SU-DHL-6 (cell line): ENCODE results near the gene TMEM239.

Experiments
- H2AFZ ChIP-seq: fragments of 200-600 bp; sonication (generic); 2 replicates; pipeline ENCODE4 v1.6.1; 2014; ENCODE audit warnings: low read depth, mild to moderate bottlenecking, moderate library complexity, mixed read lengths, antibody characterized with exemption, low read length; ENCODE audit not compliant: severe bottlenecking
- H3F3A ChIP-seq: fragments of 200-600 bp; shearing (Covaris generic); 2 replicates; pipeline ENCODE4 v1.6.0; 2016; ENCODE audit warnings: antibody characterized with exemption, mild to moderate bottlenecking; ENCODE audit not compliant: insufficient read depth
- H3K27ac ChIP-seq: fragments of 200-600 bp; sonication (generic); 2 replicates; pipeline ENCODE4 v1.5.1; 2016; ENCODE audit warnings: low read depth, mild to moderate bottlenecking, low read length, moderate library complexity, mixed read lengths
- H3K27me3 ChIP-seq: fragments of 200-600 bp; sonication (generic), shearing (Covaris generic); 2 replicates; pipeline ENCODE4 v1.6.0; 2014; ENCODE audit warnings: mild to moderate bottlenecking, low read length
- H3K36me3 ChIP-seq: fragments of 200-600 bp; sonication (generic); 2 replicates; pipeline ENCODE4 v1.6.1; 2014; ENCODE audit warnings: mild to moderate bottlenecking, low read length, mixed read lengths
- H3K4me2 ChIP-seq: fragments of 300-600, 200-600 bp; shearing (Covaris generic), sonication (generic); 2 replicates; pipeline ENCODE4 v1.6.0; 2014; ENCODE audit warnings: low read length, low read depth, mild to moderate bottlenecking; ENCODE audit not compliant: poor library complexity, severe bottlenecking
- H3K4me3 ChIP-seq: fragments of 200-600 bp; sonication (generic); 2 replicates; pipeline ENCODE4 v1.5.1; 2014; ENCODE audit warnings: antibody characterized with exemption, low read length, mild to moderate bottlenecking, mixed read lengths; ENCODE audit not compliant: insufficient read depth, poor library complexity, severe bottlenecking
- H3K79me2 ChIP-seq: fragments of 200-600 bp; sonication (generic); 2 replicates; pipeline ENCODE4 v1.6.1; 2014; ENCODE audit warnings: mild to moderate bottlenecking, low read length, moderate library complexity; ENCODE audit not compliant: insufficient read depth
- H3K9ac ChIP-seq: fragments of 200-600 bp; sonication (generic); 2 replicates; pipeline ENCODE4 v1.7.0; 2014; ENCODE audit warnings: mild to moderate bottlenecking, low read length
- H3K9me2 ChIP-seq: fragments of 200-600 bp; sonication (generic); replicated peaks from 2 replicates; pipeline ENCODE4 v1.6.1; 2014; ENCODE audit warnings: low read length; ENCODE audit not compliant: insufficient read depth
- H3K9me3 ChIP-seq: fragments of 200-600 bp; sonication (generic); 2 replicates; pipeline ENCODE4 v1.6.1; 2014; ENCODE audit warnings: low read length, mixed read lengths; ENCODE audit not compliant: insufficient read depth
- H4K20me1 ChIP-seq: fragments of 200-600 bp; sonication (generic); 2 replicates; pipeline ENCODE4 v1.6.1; 2014; ENCODE audit warnings: low read depth, mild to moderate bottlenecking, antibody characterized with exemption, low read length, moderate library complexity, mixed read lengths
- CTCF ChIP-seq: fragments of 200-600 bp; sonication (generic); IDR thresholded peaks from one replicate; pipeline ENCODE4 v1.5.1; 2017; ENCODE audit warnings: antibody characterized with exemption, mild to moderate bottlenecking, low read length, moderate library complexity; ENCODE audit not compliant: insufficient read depth, poor library complexity, severe bottlenecking
- EZH2phosphoT487 ChIP-seq: fragments of 200-600 bp; sonication (generic), shearing (Covaris generic); conservative IDR thresholded peaks from 2 replicates; pipeline ENCODE4 v1.6.1; 2018; ENCODE audit warnings: mild to moderate bottlenecking, antibody characterized with exemption, low read length, moderate library complexity, mixed read lengths

Gene TMEM239

GRCh38 chr20:2836035-2836434 lies 19.9 kb downstream of the TMEM239 start:
- H3K4me2 ChIP-seq = no peak overlapping the region
- H3K27ac ChIP-seq = no peak overlapping the region
- H4K20me1 ChIP-seq = no peaks in the 10 kb centered on the region
- no peaks in the 10 kb centered on the region for H3F3A ChIP-seq
- no peaks in the 10 kb centered on the region for H3K9me2 ChIP-seq
- H3K9ac ChIP-seq = no peak overlapping the region
- H3K79me2 ChIP-seq = no peaks in the 10 kb centered on the region
- H3K27me3 ChIP-seq = no peaks in the 10 kb centered on the region
- no peaks in the 10 kb centered on the region for H3K36me3 ChIP-seq
- no peaks in the 10 kb centered on the region for H3K9me3 ChIP-seq
- TF ChIP-seq EZH2phosphoT487 = no peak
- no peak for TF ChIP-seq CTCF
- no peak overlapping the region for H3K4me3 ChIP-seq
- no peak overlapping the region for H2AFZ ChIP-seq

- Histone ChIP-seq H3K9ac (no peak overlapping the region), H3K79me2 (peaks cover 4% of the 10 kb centered on the region; the same call in 1 of the 2 replicates), H3F3A (no peaks in the 10 kb centered on the region), H2AFZ (no peak overlapping the region), H3K9me3 (no peaks in the 10 kb centered on the region), H4K20me1 (no peaks in the 10 kb centered on the region), H3K27ac (no peak overlapping the region), H3K36me3 (no peaks in the 10 kb centered on the region), H3K27me3 (no peaks in the 10 kb centered on the region), H3K4me3 (no peak overlapping the region), H3K4me2 (no peak overlapping the region), H3K9me2 (no peaks in the 10 kb centered on the region)
- TF ChIP-seq EZH2phosphoT487 = no peak
- TF ChIP-seq CTCF = no peak
Observed at GRCh38 chr20:2837221-2837960, 21.2 kb downstream of the TMEM239 start.

GRCh38 chr20:2838170-2838797 lies 22.1 kb downstream of the TMEM239 start:
- Histone ChIP-seq H3K79me2 (peaks cover 4% of the 10 kb centered on the region; the same call in 1 of the 2 replicates), H2AFZ (no peak overlapping the region), H3K27me3 (no peaks in the 10 kb centered on the region), H3K4me2 (no peak overlapping the region), H3K9me2 (no peaks in the 10 kb centered on the region), H3K4me3 (no peak overlapping the region), H3K36me3 (no peaks in the 10 kb centered on the region), H3K9ac (no peak overlapping the region), H3K9me3 (no peaks in the 10 kb centered on the region), H3F3A (no peaks in the 10 kb centered on the region), H3K27ac (no peak overlapping the region), H4K20me1 (no peaks in the 10 kb centered on the region)
- TF ChIP-seq CTCF (no peak), EZH2phosphoT487 (no peak)
